Mononuclear cell (primary cell): ENCODE measurements around the gene KLF1. TPM values are rescaled to one million over a fixed set of nuclear protein-coding genes. Genes with fewer than 3 reads are reported as not detected.
"Not testable (repeated sequence)": the region's sequence is repeated elsewhere in the genome, so short reads cannot be mapped to it uniquely, and the experiment has no call there.

Experiments
- H3K27me3 ChIP-seq: 2 replicates; pipeline ENCODE4 v1.6.0; 2011; ENCODE audit warnings: low read length, control low read depth; ENCODE audit not compliant: insufficient read depth
- H3K4me1 ChIP-seq: 2 replicates; pipeline ENCODE4 v1.5.1; 2011; ENCODE audit warnings: mild to moderate bottlenecking, low read length, control low read depth; ENCODE audit not compliant: insufficient read depth
- H3K4me3 ChIP-seq: 2 replicates; pipeline ENCODE4 v1.5.1; 2011; ENCODE audit warnings: mild to moderate bottlenecking, low read length, moderate library complexity
- H3K9me3 ChIP-seq: 2 replicates; pipeline ENCODE4 v1.5.1; 2011; ENCODE audit warnings: low read depth, mild to moderate bottlenecking, control low read depth, low read length
- total RNA-seq: library from RNA; depleted of rRNA; stranded (reverse); fragments of >200 nt; gene quantifications from one replicate; pipeline ENCODE4 v1.2.3, GENCODE V29; 2012

Gene KLF1
- total RNA-seq, 1 donor: not detected

DNA sequence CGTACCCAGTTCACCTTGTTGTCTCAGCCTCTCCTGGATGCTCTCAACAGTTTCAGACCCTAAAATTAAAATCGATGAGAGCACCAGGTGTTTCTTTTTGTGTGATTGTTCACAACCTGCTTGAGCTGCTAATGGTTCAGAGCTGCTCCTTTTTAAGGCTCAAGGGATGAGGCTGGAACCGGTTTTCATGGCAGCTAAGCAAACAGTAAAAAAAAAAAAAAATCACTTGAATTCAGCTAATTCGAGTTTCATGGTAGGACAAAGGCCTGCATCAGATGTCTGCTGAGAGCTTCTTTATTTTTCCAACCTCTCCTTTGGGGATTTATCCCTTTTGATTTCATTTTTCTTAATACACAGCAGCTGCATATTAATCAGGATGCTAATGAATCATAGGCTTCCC, 25.6 kb upstream of the KLF1 start:
- Histone ChIP-seq H3K9me3 (no peaks in the 10 kb centered on the region), H3K4me1 (peaks cover 24% of the 10 kb centered on the region), H3K27me3 (no peaks in the 10 kb centered on the region), H3K4me3 (no peak overlapping the region)

DNA sequence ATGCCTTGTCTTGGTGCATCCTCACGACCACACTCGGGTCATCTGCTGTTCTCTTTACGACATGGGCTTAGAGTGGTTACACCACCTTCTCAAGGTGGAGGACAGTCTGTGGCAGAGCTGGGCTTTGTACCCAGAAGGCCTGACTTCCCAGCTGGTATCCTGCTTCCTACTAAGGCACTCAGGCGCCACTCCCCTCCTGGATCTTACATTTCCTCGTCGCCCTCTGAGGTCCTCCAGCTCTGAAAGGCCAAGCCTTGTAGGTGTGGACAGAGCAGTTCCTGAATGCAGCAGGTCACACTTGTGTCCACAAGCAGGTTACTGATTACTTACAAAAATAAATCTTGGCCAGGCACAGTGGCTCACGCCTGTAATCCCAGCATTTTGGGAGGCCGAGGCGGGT, 20.2 kb upstream of the KLF1 start:
- Histone ChIP-seq H3K4me3 (no peak overlapping the region), H3K9me3 (no peaks in the 10 kb centered on the region), H3K4me1 (no peaks in the 10 kb centered on the region), H3K27me3 (no peaks in the 10 kb centered on the region)

DNA sequence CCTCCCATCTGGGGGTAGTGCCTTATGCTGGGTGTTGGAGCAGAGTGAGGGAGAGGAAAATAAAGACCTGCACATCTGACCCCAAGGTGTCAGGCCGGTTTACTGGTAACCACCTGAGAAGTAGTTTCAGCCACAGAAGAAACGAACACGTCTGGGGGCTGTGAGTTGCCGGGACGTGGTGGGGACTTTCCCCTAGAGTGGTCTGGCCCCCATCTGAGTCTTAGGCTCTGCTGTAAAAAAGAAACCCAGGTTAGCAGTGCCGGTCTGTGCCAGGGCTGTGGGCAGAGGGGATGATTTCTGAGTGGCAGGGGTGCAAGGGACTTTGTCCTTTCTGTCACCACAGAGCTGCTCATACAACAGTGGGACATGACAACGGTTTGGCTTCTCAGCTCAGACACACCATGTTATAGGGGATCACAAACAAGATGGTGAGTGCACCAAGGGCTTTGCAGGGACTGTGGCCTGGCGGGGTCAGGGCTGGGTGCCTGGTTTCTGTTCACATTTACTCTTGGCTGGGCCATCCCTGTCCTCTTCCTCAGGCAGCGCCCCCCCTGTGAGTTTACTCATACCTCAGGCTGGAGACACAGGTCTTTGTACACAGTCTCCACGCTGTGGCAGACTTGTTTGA, 13.0 kb upstream of the KLF1 start:
- no peak overlapping the region for H3K4me3 ChIP-seq
- no peaks in the 10 kb centered on the region for H3K9me3 ChIP-seq
- H3K27me3 ChIP-seq: no peaks in the 10 kb centered on the region
- no peaks in the 10 kb centered on the region for H3K4me1 ChIP-seq

DNA sequence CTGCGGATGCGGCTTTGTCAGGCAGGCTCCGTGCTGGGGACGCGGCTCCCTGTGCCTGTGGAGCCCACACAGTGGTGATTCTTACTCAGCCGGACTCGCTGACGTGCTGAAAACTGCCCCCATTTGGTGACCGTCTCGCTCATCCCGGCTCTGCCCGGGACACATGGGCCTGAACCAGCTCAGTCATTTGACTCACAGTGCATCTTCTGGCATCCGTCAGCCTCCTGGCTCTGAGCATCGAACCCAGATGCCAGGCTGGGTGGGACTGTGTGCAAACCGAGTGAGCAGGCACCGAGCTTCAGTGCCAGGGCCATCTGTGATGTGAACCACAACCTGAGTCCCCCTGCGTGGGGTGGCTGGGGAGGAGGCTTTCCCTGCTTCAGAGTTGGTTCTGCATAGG, 9.5 kb upstream of the KLF1 start:
- H3K4me3 ChIP-seq: no peak overlapping the region
- peaks cover 8% of the 10 kb centered on the region for H3K4me1 ChIP-seq
- no peaks in the 10 kb centered on the region for H3K27me3 ChIP-seq
- no peaks in the 10 kb centered on the region for H3K9me3 ChIP-seq

DNA sequence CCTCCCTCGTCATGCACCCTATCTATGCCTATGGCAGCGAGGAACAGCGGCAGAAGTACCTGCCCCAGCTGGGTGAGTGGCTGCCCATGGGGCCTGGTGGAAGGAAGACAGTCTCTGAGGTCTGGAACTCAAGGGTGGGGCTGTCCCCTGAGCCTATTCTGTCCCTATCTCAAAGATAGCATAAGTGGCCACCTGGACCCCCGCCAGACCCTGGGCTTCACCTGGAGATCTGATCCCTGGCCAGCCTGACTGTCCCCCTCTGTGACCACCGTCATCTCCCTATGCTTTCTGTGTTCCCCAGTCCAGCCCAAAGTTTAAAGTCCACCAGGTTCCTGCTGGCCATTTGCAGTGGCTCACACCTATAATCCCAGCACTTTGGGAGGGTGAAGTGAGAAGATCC, 6.6 kb upstream of the KLF1 start:
- Histone ChIP-seq H3K9me3 (no peaks in the 10 kb centered on the region), H3K4me1 (peaks cover 18% of the 10 kb centered on the region), H3K4me3 (no peak overlapping the region), H3K27me3 (no peaks in the 10 kb centered on the region)

- H3K9me3 ChIP-seq: no peaks in the 10 kb centered on the region
- peaks cover 18% of the 10 kb centered on the region for H3K4me1 ChIP-seq
- peak overlapping the region; percentile 64 for H3K4me3 ChIP-seq
- H3K27me3 ChIP-seq: no peaks in the 10 kb centered on the region
These were observed 4.6 kb upstream of the KLF1 start for GRCh38 chr19:12891553-12892021.

GRCh38 chr19:12890787-12891552, 4.0 kb upstream of the KLF1 start, which contains the start of gene GCDH:
TSS of gene GCDH (plus strand) at chr19:12891160. CDS start at chr19:12891305, 145 bp downstream.
- Histone ChIP-seq H3K4me3 (peak within 1 kb of the TSS; percentile 64), H3K4me1 (peaks cover 20% of the 10 kb centered on the region), H3K9me3 (no peaks in the 10 kb centered on the region), H3K27me3 (no peaks in the 10 kb centered on the region)

- not testable (repeated sequence) for H3K9me3 ChIP-seq, H3K27me3 ChIP-seq
- peak overlapping the region; percentile 64 for H3K4me3 ChIP-seq
- H3K4me1 ChIP-seq: peaks cover 26% of the 10 kb centered on the region
These were observed 3.3 kb upstream of the KLF1 start for GRCh38 chr19:12890299-12890786.

GRCh38 chr19:12888006-12888603, 1.1 kb upstream of the KLF1 start:
- H3K4me1 ChIP-seq: peaks cover 48% of the 10 kb centered on the region

DNA sequence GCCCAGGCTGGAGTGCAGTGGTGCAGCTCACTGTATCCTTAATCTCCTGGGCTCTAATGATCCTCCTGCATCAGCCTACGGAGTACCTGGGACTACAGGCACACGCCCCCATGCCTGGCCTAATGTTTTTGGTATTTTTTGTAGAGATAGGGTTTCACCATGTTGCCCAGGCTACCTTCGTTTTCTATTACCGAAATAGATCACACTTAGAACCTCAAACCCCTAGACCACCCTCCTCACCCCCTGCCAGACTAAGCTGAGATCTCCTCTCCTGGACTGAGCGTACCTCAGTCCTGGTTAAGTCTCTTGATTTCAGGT, 391 bp downstream of the KLF1 start:
- Histone ChIP-seq H3K27me3 (no peaks in the 10 kb centered on the region), H3K9me3 (no peaks in the 10 kb centered on the region), H3K4me1 (peaks cover 57% of the 10 kb centered on the region), H3K4me3 (no peak overlapping the region)

More at GRCh38 chr19:12888006-12888603, 1.1 kb upstream of the KLF1 start:
- Histone ChIP-seq H3K9me3 (no peaks in the 10 kb centered on the region), H3K4me3 (no peak overlapping the region), H3K27me3 (no peaks in the 10 kb centered on the region)

DNA sequence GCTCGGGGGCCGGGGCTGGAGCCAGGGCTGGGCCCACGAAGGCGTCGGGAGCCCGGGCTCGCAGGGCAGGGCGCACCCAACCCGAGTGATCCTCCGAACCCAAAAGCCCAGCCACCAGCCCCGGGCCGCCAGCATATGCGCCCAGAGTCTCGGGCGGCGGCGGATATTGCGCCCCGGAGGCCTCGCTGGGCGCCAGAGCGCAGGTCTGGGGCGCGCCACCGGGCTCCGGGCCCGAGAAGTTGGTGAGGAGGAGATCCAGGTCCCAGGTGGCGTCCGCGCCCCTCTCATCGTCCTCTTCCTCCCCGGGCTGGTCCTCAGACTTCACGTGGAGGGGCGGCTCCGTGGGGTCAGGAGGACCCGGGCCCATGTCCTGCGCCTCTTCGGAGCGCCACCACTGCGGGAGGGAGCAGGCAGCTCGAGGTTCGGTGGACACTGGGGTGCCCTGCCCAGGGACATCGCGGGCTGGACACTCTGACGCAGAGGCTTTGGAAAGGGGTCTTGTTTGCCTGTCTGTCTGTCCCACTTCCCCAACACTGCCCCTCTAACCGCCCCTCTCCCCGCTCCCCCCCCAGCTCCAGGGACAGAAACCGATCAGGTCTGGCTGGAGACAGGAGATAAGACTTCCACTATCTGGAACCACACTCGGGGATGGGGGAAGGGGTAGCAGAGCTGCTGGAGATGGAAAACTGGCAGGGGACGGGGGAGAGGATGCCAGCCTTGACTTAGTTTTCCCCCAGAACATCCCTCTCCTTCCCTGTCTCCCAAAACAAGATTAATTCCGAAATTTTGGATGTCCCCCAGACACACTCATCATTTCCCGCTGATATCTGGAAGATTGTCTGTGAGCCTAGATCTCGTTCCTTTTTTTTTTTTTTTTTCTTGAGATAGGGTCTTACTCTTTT, 1.0 kb downstream of the KLF1 start:
- Histone ChIP-seq H3K4me1 (peaks cover 57% of the 10 kb centered on the region), H3K4me3 (peak overlapping the region; percentile 32), H3K27me3 (no peaks in the 10 kb centered on the region), H3K9me3 (no peaks in the 10 kb centered on the region)

DNA sequence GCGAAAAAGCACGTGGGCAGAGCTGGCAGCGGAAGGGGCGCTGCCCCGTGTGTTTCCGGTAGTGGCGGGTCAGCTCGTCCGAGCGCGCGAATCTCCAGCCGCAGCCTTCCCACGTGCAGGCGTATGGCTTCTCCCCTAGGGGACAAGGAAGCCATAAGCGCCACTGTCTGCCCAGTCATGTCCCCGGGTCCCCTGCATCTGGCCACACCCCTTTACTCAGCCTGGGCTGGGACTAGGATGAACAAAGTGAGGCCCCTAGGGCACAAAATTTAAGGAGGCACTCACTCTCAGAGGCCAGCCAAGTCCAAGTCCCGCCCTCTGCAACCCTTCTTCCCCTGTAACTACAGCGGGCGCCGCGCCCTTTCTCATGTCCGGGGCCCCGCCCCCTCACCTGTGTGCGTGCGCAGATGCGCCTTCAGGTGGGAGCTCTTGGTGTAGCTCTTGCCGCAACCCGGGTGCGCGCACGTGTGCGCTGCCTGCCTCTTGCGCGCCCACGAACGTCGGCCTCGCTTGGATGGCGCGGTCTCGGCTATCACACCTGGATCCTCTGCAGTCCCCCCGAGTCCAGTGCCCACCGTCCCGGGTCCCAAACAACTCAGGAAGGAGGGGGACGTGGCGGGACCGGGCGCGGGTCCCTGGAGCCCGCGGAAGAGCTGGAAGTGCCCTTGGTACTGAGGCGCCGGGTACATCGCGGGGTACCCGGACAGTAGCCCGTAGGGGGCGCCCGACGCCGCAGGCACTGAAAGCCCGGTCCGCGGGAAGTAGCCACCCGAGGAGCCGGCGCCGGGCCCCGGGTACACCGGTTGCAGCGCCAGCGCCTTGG, 1.9 kb downstream of the KLF1 start:
- peaks cover 60% of the 10 kb centered on the region for H3K4me1 ChIP-seq
- peak overlapping the region; percentile 32 for H3K4me3 ChIP-seq
- no peaks in the 10 kb centered on the region for H3K27me3 ChIP-seq
- H3K9me3 ChIP-seq: no peaks in the 10 kb centered on the region

GRCh38 chr19:12884627-12884925, 2.4 kb downstream of the KLF1 start:
- H3K4me1 ChIP-seq: peaks cover 62% of the 10 kb centered on the region
- H3K4me3 ChIP-seq: no peak overlapping the region
- H3K9me3 ChIP-seq: no peaks in the 10 kb centered on the region
- H3K27me3 ChIP-seq: no peaks in the 10 kb centered on the region

- Histone ChIP-seq H3K9me3 (no peaks in the 10 kb centered on the region), H3K27me3 (no peaks in the 10 kb centered on the region), H3K4me3 (no peak overlapping the region), H3K4me1 (peaks cover 62% of the 10 kb centered on the region)
These were observed 2.8 kb downstream of the KLF1 start for GRCh38 chr19:12884202-12884601.
